K562 (cell line): ENCODE data around the gene OR51E2.

Experiments used
- BHLHE40 ChIP-seq: IDR thresholded peaks from 2 replicates; pipeline ENCODE4 v1.6.1; 2011; ENCODE audit warnings: low read length, improper control_type of control experiment
- E2F3 ChIP-seq: fragments of 250-450 bp; sonication (Bioruptor Pico); IDR thresholded peaks from 2 replicates; pipeline ENCODE4 v1.4.0; 2020; ENCODE audit warnings: mild to moderate bottlenecking
- EHMT2 ChIP-seq: fragments of 450-650 bp; IDR thresholded peaks from 2 replicates; pipeline ENCODE4 v1.6.1; 2018; ENCODE audit warnings: antibody characterized with exemption
- MBD2 ChIP-seq: sonication (generic); IDR thresholded peaks from 2 replicates; pipeline ENCODE4 v1.6.1; 2016; ENCODE audit warnings: low read depth, borderline replicate concordance
- NR2C2 ChIP-seq, 2 experiments: fragments of 200-800 bp in 1 of 2; sonication (Bioruptor generic) in 1 of 2; sonication (generic) in 1 of 2; formaldehyde crosslinking in 1 of 2; IDR thresholded peaks; 2 replicates each; pipeline versions ENCODE4 v1.6.1 to v1.8.0; 2016 to 2022; ENCODE audit warnings: mild to moderate bottlenecking in 1 of 2, missing compliant biosample characterization in 1 of 2, missing genetic modification characterization in 1 of 2, missing genetic modification reagents in 1 of 2
- PHB2 ChIP-seq: fragments of 450-650 bp; IDR thresholded peaks from 2 replicates; pipeline ENCODE4 v1.6.1; 2017; ENCODE audit warnings: low read depth
- POLR2A ChIP-seq: fragments of 450-650 bp; conservative IDR thresholded peaks from 2 replicates; pipeline ENCODE4 v1.6.1; 2016
- SIN3A ChIP-seq, 2 experiments: fragments of 150-350 bp in 1 of 2; IDR thresholded peaks; 2 replicates each; pipeline ENCODE4 v1.6.1; 2011 to 2016; ENCODE audit warnings: borderline replicate concordance in 2 of 2, low read depth in 2 of 2, low read length in 2 of 2, mild to moderate bottlenecking in 2 of 2, moderate library complexity in 2 of 2; ENCODE audit not compliant: control insufficient read depth in 1 of 2
- SRSF9 ChIP-seq: fragments of 200-400 bp; formaldehyde crosslinking; IDR thresholded peaks from 2 replicates; pipeline ENCODE4 v1.6.1; 2017; ENCODE audit warnings: low read depth, low read length, borderline replicate concordance
- TCF7L2 ChIP-seq: fragments of 150-350 bp; IDR thresholded peaks from 2 replicates; pipeline ENCODE4 v1.6.1; 2016; ENCODE audit warnings: low read depth, mild to moderate bottlenecking, low read length, moderate library complexity
- ZMIZ1 ChIP-seq, 2 experiments: fragments of 150-350 bp in 1 of 2; IDR thresholded peaks; 2 replicates each; pipeline ENCODE4 v1.6.1; 2012 to 2016; ENCODE audit warnings: low read depth in 2 of 2, low read length in 2 of 2, mild to moderate bottlenecking in 1 of 2, moderate library complexity in 1 of 2
- ZNF175 ChIP-seq: fragments of 200-800 bp; sonication (Bioruptor generic); IDR thresholded peaks from 2 replicates; pipeline ENCODE4 v1.6.1; 2016; ENCODE audit warnings: low read depth, mild to moderate bottlenecking, missing genetic modification characterization, missing compliant biosample characterization
- TF ChIP-seq, protein P1 (sequence below): sonication (generic); formaldehyde crosslinking; IDR thresholded peaks from 2 replicates; pipeline ENCODE4 v1.9.0; 2022; ENCODE audit warnings: mild to moderate bottlenecking, missing genetic modification reagents

- no peak for TF ChIP-seq SRSF9
- no peak for TF ChIP-seq TCF7L2
- TF ChIP-seq POLR2A: no peak
- TF ChIP-seq, protein P1, sequence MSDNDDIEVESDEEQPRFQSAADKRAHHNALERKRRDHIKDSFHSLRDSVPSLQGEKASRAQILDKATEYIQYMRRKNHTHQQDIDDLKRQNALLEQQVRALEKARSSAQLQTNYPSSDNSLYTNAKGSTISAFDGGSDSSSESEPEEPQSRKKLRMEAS (CRISPR knock-in tag): no peak
- no peak for TF ChIP-seq NR2C2 (CRISPR knock-in tag; IDR thresholded peaks at IDR 0.05)
- no peak for TF ChIP-seq NR2C2 (tag; IDR thresholded peaks at IDR 0.05)
- TF ChIP-seq E2F3 (CRISPR knock-in tag): no peak
- TF ChIP-seq EHMT2: no peak
- TF ChIP-seq PHB2: no peak
- TF ChIP-seq SIN3A (IDR thresholded peaks at IDR 0.05; ENCODE audit: borderline replicate concordance in 2 of 2, control insufficient read depth in 1 of 2, low read depth in 2 of 2, low read length in 2 of 2): no peak
- TF ChIP-seq MBD2: no peak
- TF ChIP-seq BHLHE40: no peak
- no peak for TF ChIP-seq ZNF175 (CRISPR knock-in tag)
- TF ChIP-seq ZMIZ1 (IDR thresholded peaks at IDR 0.05; ENCODE audit: low read depth in 2 of 2, low read length in 2 of 2): no peak
Observed at GRCh38 chr11:4662876-4663275, 34.8 kb downstream of the OR51E2 start.
